IPS DF 6.9 (cell line): Measurements from ENCODE around the gene KIAA0513.

Experiments used
- DNase-seq: peaks from one replicate; pipeline ENCODE4 v3.0.0-alpha.2; 2013; ENCODE audit warnings: low read depth, low spot score
- H3K27ac ChIP-seq: one replicate; pipeline ENCODE4 v1.5.1; 2013; ENCODE audit warnings: low read length, control low read depth
- H3K27me3 ChIP-seq: 2 replicates; pipeline ENCODE4 v1.6.1; 2013; ENCODE audit warnings: mild to moderate bottlenecking, low read length; ENCODE audit not compliant: control insufficient read depth, insufficient read depth
- H3K36me3 ChIP-seq: 2 replicates; pipeline ENCODE4 v1.6.1; 2013; ENCODE audit warnings: low read length; ENCODE audit not compliant: control insufficient read depth, insufficient read depth
- H3K4me1 ChIP-seq: 2 replicates; pipeline ENCODE4 v1.6.1; 2013; ENCODE audit warnings: low read length; ENCODE audit not compliant: control insufficient read depth, insufficient read depth
- H3K4me3 ChIP-seq: 2 replicates; pipeline ENCODE4 v1.5.1; 2013; ENCODE audit warnings: mild to moderate bottlenecking, low read length
- H3K9me3 ChIP-seq: 2 replicates; pipeline ENCODE4 v1.6.1; 2013; ENCODE audit warnings: low read length, inconsistent platforms; ENCODE audit not compliant: control insufficient read depth, insufficient read depth
- WGBS: extraction: QIAGEN DNeasy Blood & Tissue Kit; methylation state at CpG from one replicate; pipeline ENCODE4 v1.1.7; 2013; ENCODE audit warnings: mixed read lengths, missing lambda C conversion rate; ENCODE audit not compliant: insufficient read length, insufficient coverage; 5-methylcytosine and 5-hydroxymethylcytosine counted together

Gene KIAA0513

GRCh38 chr16:85058909-85059308 is 31.3 kb downstream of the KIAA0513 start:
- WGBS: no CpG with 5 or more reads among the region's 4 CpGs
- Histone ChIP-seq H3K9me3 (no peaks in the 10 kb centered on the region), H3K27me3 (no peaks in the 10 kb centered on the region), H3K27ac (no peak overlapping the region), H3K4me1 (peaks cover 3% of the 10 kb centered on the region; the same call in 1 of the 2 replicates), H3K4me3 (no peak overlapping the region), H3K36me3 (no peaks in the 10 kb centered on the region)
- no peak for DNase-seq

GRCh38 chr16:85061566-85061965 is 34.0 kb downstream of the KIAA0513 start:
- Histone ChIP-seq H3K9me3 (no peaks in the 10 kb centered on the region), H3K27ac (no peak overlapping the region), H3K4me1 (peaks cover 3% of the 10 kb centered on the region; the same call in 1 of the 2 replicates), H3K4me3 (no peak overlapping the region), H3K27me3 (no peaks in the 10 kb centered on the region), H3K36me3 (no peaks in the 10 kb centered on the region)
- DNase-seq: no peak
- WGBS: no CpG with 5 or more reads among the region's 8 CpGs

- H3K27me3 ChIP-seq: no peaks in the 10 kb centered on the region
- no peaks in the 10 kb centered on the region for H3K9me3 ChIP-seq
- no peak for DNase-seq
- no CpG with 5 or more reads among the region's 9 CpGs for WGBS
- H3K4me3 ChIP-seq: no peak overlapping the region
- H3K4me1 ChIP-seq: peaks cover 3% of the 10 kb centered on the region; the same call in 1 of the 2 replicates
- no peaks in the 10 kb centered on the region; the same call in 1 of the 2 replicates for H3K36me3 ChIP-seq
- no peak overlapping the region for H3K27ac ChIP-seq
Observed at GRCh38 chr16:85062323-85062722, 34.7 kb downstream of the KIAA0513 start.

GRCh38 chr16:85062845-85063244 is 35.2 kb downstream of the KIAA0513 start:
- H3K4me1 ChIP-seq: peaks cover 3% of the 10 kb centered on the region; the same call in 1 of the 2 replicates
- H3K27me3 ChIP-seq: no peaks in the 10 kb centered on the region
- no CpG with 5 or more reads among the region's 11 CpGs for WGBS
- H3K36me3 ChIP-seq: no peaks in the 10 kb centered on the region; the same call in 1 of the 2 replicates
- H3K9me3 ChIP-seq: no peaks in the 10 kb centered on the region
- H3K27ac ChIP-seq: no peak overlapping the region
- DNase-seq: no peak
- H3K4me3 ChIP-seq: no peak overlapping the region

- Histone ChIP-seq H3K9me3 (no peaks in the 10 kb centered on the region), H3K4me3 (no peak overlapping the region), H3K36me3 (no peaks in the 10 kb centered on the region; the same call in 1 of the 2 replicates), H3K27ac (no peak overlapping the region), H3K4me1 (peaks cover 3% of the 10 kb centered on the region; the same call in 1 of the 2 replicates), H3K27me3 (no peaks in the 10 kb centered on the region)
- no peak for DNase-seq
- no CpG with 5 or more reads among the region's 6 CpGs for WGBS
Observed at GRCh38 chr16:85064186-85064585, 36.6 kb downstream of the KIAA0513 start.

- peaks cover 3% of the 10 kb centered on the region; the same call in 1 of the 2 replicates for H3K4me1 ChIP-seq
- no peak for DNase-seq
- no CpG with 5 or more reads among the region's 13 CpGs for WGBS
- H3K36me3 ChIP-seq: no peaks in the 10 kb centered on the region; the same call in 1 of the 2 replicates
- no peaks in the 10 kb centered on the region for H3K9me3 ChIP-seq
- H3K27ac ChIP-seq: no peak overlapping the region
- H3K4me3 ChIP-seq: no peak overlapping the region
- no peaks in the 10 kb centered on the region for H3K27me3 ChIP-seq
Observed at GRCh38 chr16:85065099-85065498, 37.5 kb downstream of the KIAA0513 start.

GRCh38 chr16:85066346-85066885 is 38.8 kb downstream of the KIAA0513 start:
- WGBS: no CpG with 5 or more reads among the region's 12 CpGs
- H3K27me3 ChIP-seq: no peaks in the 10 kb centered on the region
- H3K9me3 ChIP-seq: no peaks in the 10 kb centered on the region
- H3K27ac ChIP-seq: no peak overlapping the region
- DNase-seq: no peak
- no peaks in the 10 kb centered on the region; the same call in 1 of the 2 replicates for H3K36me3 ChIP-seq
- H3K4me3 ChIP-seq: no peak overlapping the region
- H3K4me1 ChIP-seq: peaks cover 3% of the 10 kb centered on the region; the same call in 1 of the 2 replicates

- Histone ChIP-seq H3K9me3 (no peaks in the 10 kb centered on the region), H3K27me3 (no peaks in the 10 kb centered on the region), H3K4me3 (no peak overlapping the region), H3K4me1 (peaks cover 3% of the 10 kb centered on the region; the same call in 1 of the 2 replicates), H3K27ac (no peak overlapping the region), H3K36me3 (no peaks in the 10 kb centered on the region; the same call in 1 of the 2 replicates)
- DNase-seq: no peak
- no CpG with 5 or more reads among the region's 18 CpGs for WGBS
Observed at GRCh38 chr16:85067024-85067423, 39.4 kb downstream of the KIAA0513 start.

- Histone ChIP-seq H3K4me1 (peaks cover 3% of the 10 kb centered on the region; the same call in 1 of the 2 replicates), H3K27me3 (no peaks in the 10 kb centered on the region), H3K27ac (no peak overlapping the region), H3K36me3 (no peaks in the 10 kb centered on the region; the same call in 1 of the 2 replicates), H3K9me3 (no peaks in the 10 kb centered on the region), H3K4me3 (no peak overlapping the region)
- WGBS: no CpG with 5 or more reads among the region's 8 CpGs
- DNase-seq: no peak
Observed at GRCh38 chr16:85067426-85067825, 39.8 kb downstream of the KIAA0513 start.

- DNase-seq: no peak
- no CpG with 5 or more reads among the region's 8 CpGs for WGBS
- H3K4me3 ChIP-seq: no peak overlapping the region
Observed at GRCh38 chr16:85068746-85069145, 41.2 kb downstream of the KIAA0513 start.

GRCh38 chr16:85069171-85069570 is 41.6 kb downstream of the KIAA0513 start:
- Histone ChIP-seq H3K4me1 (no peaks in the 10 kb centered on the region), H3K27ac (no peak overlapping the region), H3K9me3 (no peaks in the 10 kb centered on the region), H3K27me3 (no peaks in the 10 kb centered on the region), H3K36me3 (no peaks in the 10 kb centered on the region; the same call in 1 of the 2 replicates), H3K4me3 (no peak overlapping the region)
- no CpG with 5 or more reads among the region's 7 CpGs for WGBS
- DNase-seq: no peak

More at GRCh38 chr16:85068746-85069145, 41.2 kb downstream of the KIAA0513 start:
- H3K36me3 ChIP-seq: no peaks in the 10 kb centered on the region; the same call in 1 of the 2 replicates
- H3K27ac ChIP-seq: no peak overlapping the region
- no peaks in the 10 kb centered on the region for H3K9me3 ChIP-seq
- no peaks in the 10 kb centered on the region for H3K27me3 ChIP-seq
- no peaks in the 10 kb centered on the region for H3K4me1 ChIP-seq
